GM18498 (cell line): ENCODE results near the gene LGMN.
"Not testable (repeated sequence)": the region's sequence is repeated elsewhere in the genome, so short reads cannot be mapped to it uniquely, and the experiment has no call there.

Source experiments
- ATAC-seq: cut with Tn5 transposase; IDR thresholded peaks from one replicate; pipeline ENCODE4 v1.9.1; 2021; ENCODE audit warnings: mild to moderate bottlenecking, moderate library complexity; ENCODE audit not compliant: unreplicated experiment

LGMN gene

GRCh38 chr14:92763666-92764631 lies 15.5 kb upstream of the LGMN start:
- not testable (repeated sequence) for ATAC-seq

GRCh38 chr14:92760524-92760805 lies 12.0 kb upstream of the LGMN start:
- ATAC-seq = no peak

GRCh38 chr14:92759679-92760523 lies 11.5 kb upstream of the LGMN start:
- ATAC-seq = no peak

- no peak for ATAC-seq
Observed at GRCh38 chr14:92759300-92759678, 10.9 kb upstream of the LGMN start.

- no peak for ATAC-seq
Observed at GRCh38 chr14:92756446-92756845, 8.0 kb upstream of the LGMN start.

- ATAC-seq = no peak
Observed at GRCh38 chr14:92755495-92755894, 7.1 kb upstream of the LGMN start.

GRCh38 chr14:92754966-92755365 lies 6.5 kb upstream of the LGMN start:
- ATAC-seq = no peak

- no peak for ATAC-seq
Observed at GRCh38 chr14:92753250-92753649, 4.8 kb upstream of the LGMN start.

GRCh38 chr14:92751819-92752218 lies 3.4 kb upstream of the LGMN start:
- ATAC-seq = no peak

- peak; percentile 43 for ATAC-seq
Observed at GRCh38 chr14:92750994-92751400, 2.6 kb upstream of the LGMN start.

GRCh38 chr14:92750222-92750728 lies 1.8 kb upstream of the LGMN start:
- ATAC-seq = not testable (repeated sequence)

- no peak for ATAC-seq
Observed at GRCh38 chr14:92747701-92748258, 647 bp downstream of the LGMN start.

- ATAC-seq = no peak
Observed at GRCh38 chr14:92744198-92744597, 4.2 kb downstream of the LGMN start.

- no peak for ATAC-seq
Observed at GRCh38 chr14:92740440-92740839, 8.0 kb downstream of the LGMN start.

- no peak for ATAC-seq
Observed at GRCh38 chr14:92737619-92738188, 10.7 kb downstream of the LGMN start.

GRCh38 chr14:92737206-92737605 lies 11.2 kb downstream of the LGMN start:
- no peak for ATAC-seq

GRCh38 chr14:92735344-92735743 lies 13.1 kb downstream of the LGMN start:
- ATAC-seq = no peak

GRCh38 chr14:92734618-92735017 lies 13.8 kb downstream of the LGMN start:
- ATAC-seq = no peak

- no peak for ATAC-seq
Observed at GRCh38 chr14:92733007-92733406, 15.4 kb downstream of the LGMN start.

GRCh38 chr14:92731622-92732115 lies 16.8 kb downstream of the LGMN start:
- no peak for ATAC-seq
